GM18502 (cell line): ENCODE data around the gene C1orf94.

Experiments used
- ATAC-seq: cut with Tn5 transposase; IDR thresholded peaks from one replicate; pipeline ENCODE4 v1.9.1; 2021; ENCODE audit warnings: mild to moderate bottlenecking; ENCODE audit not compliant: unreplicated experiment, poor library complexity

Gene C1orf94

GRCh38 chr1:34176830-34177603 lies at the start of gene C1orf94:
TSS of gene C1orf94 (plus strand) at chr1:34176907. CDS start at chr1:34177790, 883 bp downstream.
- ATAC-seq: no peak

GRCh38 chr1:34127006-34128000 lies 49.4 kb upstream of the C1orf94 start:
- no peak for ATAC-seq

- ATAC-seq: no peak
Observed at GRCh38 chr1:34128186-34128889, 48.4 kb upstream of the C1orf94 start.

GRCh38 chr1:34129630-34130029 lies 47.1 kb upstream of the C1orf94 start:
- no peak for ATAC-seq

- no peak for ATAC-seq
Observed at GRCh38 chr1:34130306-34130705, 46.4 kb upstream of the C1orf94 start.

- no peak for ATAC-seq
Observed at GRCh38 chr1:34131396-34132160, 45.1 kb upstream of the C1orf94 start.

- ATAC-seq: no peak
Observed at GRCh38 chr1:34132161-34132420, 44.6 kb upstream of the C1orf94 start.

GRCh38 chr1:34137411-34137810 lies 39.3 kb upstream of the C1orf94 start:
- no peak for ATAC-seq

GRCh38 chr1:34140011-34140676 lies 36.6 kb upstream of the C1orf94 start:
- no peak for ATAC-seq

GRCh38 chr1:34143975-34144374 lies 32.7 kb upstream of the C1orf94 start:
- ATAC-seq: no peak

- ATAC-seq: no peak
Observed at GRCh38 chr1:34144766-34145165, 31.9 kb upstream of the C1orf94 start.

GRCh38 chr1:34147301-34147700 lies 29.4 kb upstream of the C1orf94 start:
- ATAC-seq: no peak

GRCh38 chr1:34149501-34149900 lies 27.2 kb upstream of the C1orf94 start:
- no peak for ATAC-seq

GRCh38 chr1:34153246-34153645 lies 23.5 kb upstream of the C1orf94 start:
- ATAC-seq: no peak

GRCh38 chr1:34155860-34156259 lies 20.8 kb upstream of the C1orf94 start:
- no peak for ATAC-seq

GRCh38 chr1:34156739-34157138 lies 20.0 kb upstream of the C1orf94 start:
- ATAC-seq: no peak

GRCh38 chr1:34162852-34163766 lies 13.6 kb upstream of the C1orf94 start:
- no peak for ATAC-seq
